ENCODE data around the gene SEC31A.
A peak's percentile ranks its signal among the peaks of the same experiment; 100 is the strongest.
"Not testable (repeated sequence)": the region's sequence is repeated elsewhere in the genome, so short reads cannot be mapped to it uniquely, and the experiment has no call there.

The SEC31A gene

GRCh38 chr4:82820689-82821088 lies 70.3 kb downstream of the SEC31A start:
- Histone ChIP-seq H3K23ac (ENCODE audit: low read length in 2 of 2) (no peak overlapping the region), H2BK15ac (ENCODE audit: low read depth, poor library complexity, severe bottlenecking) (no peak overlapping the region), H3K14ac (ENCODE audit: low read length in 2 of 2) (no peak overlapping the region), H4K8ac (ENCODE audit: low read length) (peak overlapping the region; percentile 42), H3K4me3 (ENCODE audit: insufficient read depth in 1 of 2, low read depth in 1 of 2, low read length in 2 of 2) (no peak overlapping the region), H3K4ac (ENCODE audit: low read depth in 1 of 2, low read length in 2 of 2) (no peak overlapping the region), H3K36me3 (ENCODE audit: control insufficient read depth in 1 of 2, insufficient read depth in 2 of 2, low read depth in 1 of 2, low read length in 2 of 2) (peaks cover 29 to 90% of the 10 kb centered on the region in 2 experiments), H4K91ac (ENCODE audit: low read length) (no peak overlapping the region), H3K27me3 (ENCODE audit: control insufficient read depth in 1 of 2, insufficient read depth in 1 of 2, low read length in 2 of 2) (no peaks in the 10 kb centered on the region), H2BK5ac (ENCODE audit: low read depth, low read length, poor library complexity, severe bottlenecking) (no peak overlapping the region), H3K79me1 (replicated peaks; ENCODE audit: low read length, poor library complexity, severe bottlenecking) (peaks cover 6% of the 10 kb centered on the region), H3K9ac (ENCODE audit: low read length) (no peak overlapping the region), H3K4me2 (ENCODE audit: low read length, poor library complexity, severe bottlenecking) (no peak overlapping the region), H2BK120ac (ENCODE audit: low read depth, low read length) (no peak overlapping the region), H3K18ac (ENCODE audit: low read depth in 1 of 2, low read length in 2 of 2) (no peak overlapping the region), H2BK12ac (ENCODE audit: low read length in 2 of 2) (no peak overlapping the region), H2AFZ (ENCODE audit: low read depth, low read length) (no peak overlapping the region), H3K27ac (ENCODE audit: low read length, poor library complexity, severe bottlenecking) (no peak overlapping the region), H2AK5ac (ENCODE audit: low read length, severe bottlenecking) (no peak overlapping the region), H3K9me3 (ENCODE audit: control insufficient read depth, low read length) (no peaks in the 10 kb centered on the region), H3K4me1 (ENCODE audit: control insufficient read depth, insufficient read depth, low read depth, low read length) (no peaks in the 10 kb centered on the region)
- no peak for DNase-seq
- 67% methylated on average over 1 of the region's 2 CpGs for WGBS

- Histone ChIP-seq H2BK120ac (ENCODE audit: low read depth, low read length) (no peak overlapping the region), H3K4me3 (ENCODE audit: insufficient read depth in 1 of 2, low read depth in 1 of 2, low read length in 2 of 2) (no peak overlapping the region), H3K4me1 (ENCODE audit: control insufficient read depth, insufficient read depth, low read depth, low read length) (no peaks in the 10 kb centered on the region), H2BK15ac (ENCODE audit: low read depth, poor library complexity, severe bottlenecking) (no peak overlapping the region), H3K27me3 (ENCODE audit: control insufficient read depth in 1 of 2, insufficient read depth in 1 of 2, low read length in 2 of 2) (no peaks in the 10 kb centered on the region), H2AFZ (ENCODE audit: low read depth, low read length) (no peak overlapping the region), H3K36me3 (ENCODE audit: control insufficient read depth in 1 of 2, insufficient read depth in 2 of 2, low read depth in 1 of 2, low read length in 2 of 2) (peaks cover 26 to 80% of the 10 kb centered on the region in 2 experiments), H4K91ac (ENCODE audit: low read length) (no peak overlapping the region), H3K9ac (ENCODE audit: low read length) (no peak overlapping the region), H3K4me2 (ENCODE audit: low read length, poor library complexity, severe bottlenecking) (no peak overlapping the region), H3K18ac (ENCODE audit: low read depth in 1 of 2, low read length in 2 of 2) (no peak overlapping the region), H3K4ac (ENCODE audit: low read depth in 1 of 2, low read length in 2 of 2) (no peak overlapping the region), H3K9me3 (ENCODE audit: control insufficient read depth, low read length) (no peaks in the 10 kb centered on the region), H3K23ac (ENCODE audit: low read length in 2 of 2) (no peak overlapping the region), H4K8ac (ENCODE audit: low read length) (no peak overlapping the region), H3K79me1 (replicated peaks; ENCODE audit: low read length, poor library complexity, severe bottlenecking) (peaks cover 4% of the 10 kb centered on the region), H2BK12ac (ENCODE audit: low read length in 2 of 2) (no peak overlapping the region), H2BK5ac (ENCODE audit: low read depth, low read length, poor library complexity, severe bottlenecking) (no peak overlapping the region), H2AK5ac (ENCODE audit: low read length, severe bottlenecking) (no peak overlapping the region), H3K14ac (ENCODE audit: low read length in 2 of 2) (no peak overlapping the region), H3K27ac (ENCODE audit: low read length, poor library complexity, severe bottlenecking) (no peak overlapping the region)
- DNase-seq, result no peak
- 95% methylated on average over 2 of the region's 2 CpGs for WGBS
Observed at GRCh38 chr4:82818664-82819662, 72.0 kb downstream of the SEC31A start.

DNA sequence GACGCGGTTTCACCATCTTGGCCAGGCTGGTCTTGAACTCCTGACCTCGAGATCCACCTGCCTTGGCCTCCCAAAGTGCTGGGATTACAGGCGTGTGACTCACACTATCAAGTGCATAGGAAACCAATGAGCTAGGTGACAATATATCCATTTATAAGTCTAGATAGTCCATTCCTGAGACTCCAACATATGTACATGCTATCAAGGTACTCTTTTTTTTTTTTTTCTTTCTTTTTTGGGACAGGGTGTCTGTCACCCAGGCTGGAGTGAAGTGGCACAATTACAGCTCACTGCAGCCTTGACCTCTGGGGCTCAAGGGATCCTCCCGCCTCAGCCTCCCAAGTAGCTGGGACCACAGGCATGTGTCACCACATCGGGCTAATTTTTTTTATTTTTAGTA lies 74.1 kb downstream of the SEC31A start:
- not testable (repeated sequence) for H3K14ac ChIP-seq (ENCODE audit: low read length in 2 of 2); H3K4me3 ChIP-seq (ENCODE audit: insufficient read depth in 1 of 2, low read depth in 1 of 2, low read length in 2 of 2); H2AK5ac ChIP-seq (ENCODE audit: low read length, severe bottlenecking); H3K4ac ChIP-seq (ENCODE audit: low read depth in 1 of 2, low read length in 2 of 2); H3K9ac ChIP-seq (ENCODE audit: low read length); H2BK12ac ChIP-seq (ENCODE audit: low read length in 2 of 2); H3K9me3 ChIP-seq (ENCODE audit: control insufficient read depth, low read length); H4K91ac ChIP-seq (ENCODE audit: low read length); H3K4me2 ChIP-seq (ENCODE audit: low read length, poor library complexity, severe bottlenecking); H2BK15ac ChIP-seq (ENCODE audit: low read depth, poor library complexity, severe bottlenecking); H2BK120ac ChIP-seq (ENCODE audit: low read depth, low read length); H3K27ac ChIP-seq (ENCODE audit: low read length, poor library complexity, severe bottlenecking); H2BK5ac ChIP-seq (ENCODE audit: low read depth, low read length, poor library complexity, severe bottlenecking); H3K27me3 ChIP-seq (ENCODE audit: control insufficient read depth in 1 of 2, insufficient read depth in 1 of 2, low read length in 2 of 2); H3K23ac ChIP-seq (ENCODE audit: low read length in 2 of 2); H3K4me1 ChIP-seq (ENCODE audit: control insufficient read depth, insufficient read depth, low read depth, low read length); H3K79me1 ChIP-seq (replicated peaks; ENCODE audit: low read length, poor library complexity, severe bottlenecking); H2AFZ ChIP-seq (ENCODE audit: low read depth, low read length); H4K8ac ChIP-seq (ENCODE audit: low read length); H3K18ac ChIP-seq (ENCODE audit: low read depth in 1 of 2, low read length in 2 of 2); DNase-seq
- WGBS, result 100% methylated on average over 4 of the region's 6 CpGs
- peaks cover 20 to 60% of the 10 kb centered on the region in 2 experiments for H3K36me3 ChIP-seq (ENCODE audit: control insufficient read depth in 1 of 2, insufficient read depth in 2 of 2, low read depth in 1 of 2, low read length in 2 of 2)

DNA sequence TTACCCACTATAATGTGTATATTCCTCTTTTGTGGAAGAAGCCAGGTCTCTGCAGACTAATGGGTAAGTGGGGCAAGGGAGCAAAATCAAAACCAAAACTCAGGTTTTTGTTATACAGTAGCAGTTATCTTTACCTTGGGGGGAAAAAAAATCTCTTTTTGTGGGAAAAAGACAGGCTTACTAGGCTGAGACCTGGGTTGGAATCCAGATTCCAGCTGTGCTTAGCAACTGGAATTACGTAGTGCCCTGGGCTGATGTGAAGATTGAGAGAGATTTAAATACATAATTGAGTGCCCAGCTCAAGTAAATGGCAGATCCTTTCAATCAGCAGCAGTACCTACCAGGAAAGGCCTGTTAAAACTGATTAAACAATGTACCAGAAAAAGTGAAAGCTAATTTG lies 76.9 kb downstream of the SEC31A start:
- Histone ChIP-seq H3K9me3 (ENCODE audit: control insufficient read depth, low read length) (no peaks in the 10 kb centered on the region), H3K4me3 (ENCODE audit: insufficient read depth in 1 of 2, low read depth in 1 of 2, low read length in 2 of 2) (no peak overlapping the region), H4K91ac (ENCODE audit: low read length) (no peak overlapping the region), H3K4ac (ENCODE audit: low read depth in 1 of 2, low read length in 2 of 2) (no peak overlapping the region), H2AK5ac (ENCODE audit: low read length, severe bottlenecking) (no peak overlapping the region), H3K9ac (ENCODE audit: low read length) (no peak overlapping the region), H2BK5ac (ENCODE audit: low read depth, low read length, poor library complexity, severe bottlenecking) (no peak overlapping the region), H3K23ac (ENCODE audit: low read length in 2 of 2) (no peak overlapping the region), H3K27ac (ENCODE audit: low read length, poor library complexity, severe bottlenecking) (no peak overlapping the region), H3K14ac (ENCODE audit: low read length in 2 of 2) (no peak overlapping the region), H3K4me2 (ENCODE audit: low read length, poor library complexity, severe bottlenecking) (no peak overlapping the region), H3K36me3 (ENCODE audit: control insufficient read depth in 1 of 2, insufficient read depth in 2 of 2, low read depth in 1 of 2, low read length in 2 of 2) (peaks cover 14 to 33% of the 10 kb centered on the region in 2 experiments), H3K18ac (ENCODE audit: low read depth in 1 of 2, low read length in 2 of 2) (no peak overlapping the region), H2BK12ac (ENCODE audit: low read length in 2 of 2) (no peak overlapping the region), H3K27me3 (ENCODE audit: control insufficient read depth in 1 of 2, insufficient read depth in 1 of 2, low read length in 2 of 2) (no peaks in the 10 kb centered on the region), H2BK120ac (ENCODE audit: low read depth, low read length) (no peak overlapping the region), H4K8ac (ENCODE audit: low read length) (no peak overlapping the region), H3K4me1 (ENCODE audit: control insufficient read depth, insufficient read depth, low read depth, low read length) (peaks cover 2% of the 10 kb centered on the region), H2AFZ (ENCODE audit: low read depth, low read length) (no peak overlapping the region), H2BK15ac (ENCODE audit: low read depth, poor library complexity, severe bottlenecking) (no peak overlapping the region), H3K79me1 (replicated peaks; ENCODE audit: low read length, poor library complexity, severe bottlenecking) (no peaks in the 10 kb centered on the region)
- WGBS, result 71% methylated on average over 1 of the region's 1 CpG
- no peak for DNase-seq

Data from mesenchymal stem cell (in vitro differentiated cells and primary cell).